Right ventricle myocardium inferior (tissue), 1 donor: Measurements from ENCODE around the gene GADD45G. TPM values are rescaled to one million over a fixed set of nuclear protein-coding genes. Genes with fewer than 3 reads are reported as not detected.

Experiments
- ATAC-seq: fragments of 200-7000 bp; cut with Tn5 transposase; one replicate; pipeline ENCODE4 v1.9.1; 2020; ENCODE audit warnings: mild to moderate bottlenecking, moderate library complexity
- DNase-seq: peaks from one replicate; pipeline ENCODE4 v3.0.0; 2021; ENCODE audit errors: missing footprints
- intact Hi-C: fragments of 100-400 bp; cut with DNase I; formaldehyde crosslinking; loops from one replicate; pipeline ENCODE4 v1.11.0; 2022
- total RNA-seq: library from RNA; stranded (reverse); fragmentation: NEBNext Ultra II Directional; extraction: Animal tissue kit (Norgen Biotek cat#: 25700); gene quantifications from one replicate; pipeline ENCODE4 v1.2.1, GENCODE V29; 2021
- donor health status: DM: no; HTN: yes; CAD: no; lungs with severe emphysema.

GADD45G gene
- total RNA-seq, 1 donor from 2014 or later = 47.6 TPM

- ATAC-seq = no peak
- intact Hi-C loops = no loop called here
- no peak for DNase-seq
Observed at GRCh38 chr9:89638359-89638758, 33.5 kb downstream of the GADD45G start.

- intact Hi-C loops = no loop called here
- ATAC-seq (peak; percentile 2), DNase-seq (no peak)
Observed at GRCh38 chr9:89638893-89639292, 34.1 kb downstream of the GADD45G start.

GRCh38 chr9:89639367-89639795, 34.6 kb downstream of the GADD45G start:
- ATAC-seq = peak; percentile 88

GRCh38 chr9:89639961-89640360, 35.1 kb downstream of the GADD45G start:
- DNase-seq = no peak
- intact Hi-C loops = no loop called here
- no peak for ATAC-seq

More at GRCh38 chr9:89639367-89639795, 34.6 kb downstream of the GADD45G start:
- intact Hi-C loops = no loop called here
- DNase-seq = peak; percentile 82

- no peak for ATAC-seq
- no peak for DNase-seq
- intact Hi-C loops = no loop called here
Observed at GRCh38 chr9:89640361-89640760, 35.5 kb downstream of the GADD45G start.

- ATAC-seq = no peak
- DNase-seq = no peak
Observed at GRCh38 chr9:89640801-89641200, 36.0 kb downstream of the GADD45G start.

GRCh38 chr9:89641980-89642379, 37.2 kb downstream of the GADD45G start:
- intact Hi-C loops = no loop called here
- DNase-seq = no peak
- ATAC-seq = no peak

More at GRCh38 chr9:89640801-89641200, 36.0 kb downstream of the GADD45G start:
- intact Hi-C loops = no loop called here

- DNase-seq (no peak), ATAC-seq (no peak)
- intact Hi-C loops = no loop called here
Observed at GRCh38 chr9:89642789-89643188, 38.0 kb downstream of the GADD45G start.

- DNase-seq (no peak), ATAC-seq (no peak)
- intact Hi-C loops = no loop called here
Observed at GRCh38 chr9:89646189-89646939, 41.6 kb downstream of the GADD45G start.

- no peak for ATAC-seq
- no peak for DNase-seq
- intact Hi-C loops = no loop called here
Observed at GRCh38 chr9:89647366-89648128, 42.7 kb downstream of the GADD45G start.

GRCh38 chr9:89648247-89649000, 43.6 kb downstream of the GADD45G start:
- intact Hi-C loops = no loop called here
- DNase-seq (no peak), ATAC-seq (no peak)

- no peak for ATAC-seq
- intact Hi-C loops = no loop called here
- DNase-seq = no peak
Observed at GRCh38 chr9:89649039-89649691, 44.4 kb downstream of the GADD45G start.

GRCh38 chr9:89654025-89654662, 49.3 kb downstream of the GADD45G start:
- ATAC-seq (no peak), DNase-seq (no peak)
- intact Hi-C loops = no loop called here

GRCh38 chr9:89655056-89655989, 50.5 kb downstream of the GADD45G start:
- intact Hi-C loops = no loop called here
- DNase-seq (no peak), ATAC-seq (peak; percentile 40)
